A549 (cell line): ENCODE data around the gene MBNL1.

Experiments used
- CHD4 ChIP-seq: fragments of 200-600 bp; sonication (generic); IDR thresholded peaks from 2 replicates; pipeline ENCODE4 v1.6.1; 2016; ENCODE audit warnings: antibody characterized with exemption, mild to moderate bottlenecking, borderline replicate concordance
- EP300 ChIP-seq, 2 experiments: fragments of >200 bp; sonication (Bioruptor Twin); formaldehyde crosslinking; IDR thresholded peaks; 2 replicates in 1 of 2; 3 replicates in 1 of 2; pipeline ENCODE4 v1.6.1; 2016 to 2017
- USF2 ChIP-seq: fragments of 450-650 bp; IDR thresholded peaks from 2 replicates; pipeline ENCODE4 v1.6.1; 2014; ENCODE audit warnings: antibody characterized with exemption
- ZSCAN20 ChIP-seq: fragments of 250-450 bp; sonication (Bioruptor Pico); IDR thresholded peaks from 2 replicates; pipeline ENCODE4 v1.8.0; 2022; ENCODE audit warnings: mild to moderate bottlenecking, moderate library complexity
- TF ChIP-seq, protein P1 (sequence below): fragments of >200 bp; sonication (Bioruptor Twin); formaldehyde crosslinking; IDR thresholded peaks from 3 replicates; pipeline ENCODE4 v1.5.1; 2016
- TF ChIP-seq, protein P2 (sequence below): IDR thresholded peaks from 2 replicates; pipeline ENCODE4 v1.6.1; 2012
- TF ChIP-seq, protein P3 (sequence below): fragments of 150-350 bp; IDR thresholded peaks from 2 replicates; pipeline ENCODE4 v1.6.1; 2014; ENCODE audit warnings: low read depth, mild to moderate bottlenecking, low read length

DNA sequence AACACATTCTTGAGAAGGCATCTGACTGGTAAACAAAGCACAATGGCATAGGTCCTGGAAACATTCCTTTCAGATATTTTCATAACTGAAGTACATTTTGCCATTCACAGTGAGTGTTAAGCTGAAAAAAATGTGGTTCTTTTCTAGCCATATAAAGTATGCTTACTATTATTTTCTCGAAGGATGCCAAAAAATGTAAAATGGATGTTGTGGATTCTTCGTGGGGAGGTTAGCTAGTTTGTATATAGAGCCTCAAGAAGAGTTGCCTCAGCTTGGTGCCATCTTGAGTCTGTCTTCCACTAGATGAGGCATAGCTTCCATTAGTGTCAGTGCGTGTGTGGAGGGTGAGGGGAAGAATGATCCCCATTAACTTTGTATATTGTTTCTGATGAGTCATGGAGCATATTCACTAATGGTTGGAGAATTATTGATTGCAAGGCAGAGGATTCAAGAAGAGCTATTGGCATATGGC lies 4.1 kb downstream of the MBNL1 start:
- TF ChIP-seq, protein P1, sequence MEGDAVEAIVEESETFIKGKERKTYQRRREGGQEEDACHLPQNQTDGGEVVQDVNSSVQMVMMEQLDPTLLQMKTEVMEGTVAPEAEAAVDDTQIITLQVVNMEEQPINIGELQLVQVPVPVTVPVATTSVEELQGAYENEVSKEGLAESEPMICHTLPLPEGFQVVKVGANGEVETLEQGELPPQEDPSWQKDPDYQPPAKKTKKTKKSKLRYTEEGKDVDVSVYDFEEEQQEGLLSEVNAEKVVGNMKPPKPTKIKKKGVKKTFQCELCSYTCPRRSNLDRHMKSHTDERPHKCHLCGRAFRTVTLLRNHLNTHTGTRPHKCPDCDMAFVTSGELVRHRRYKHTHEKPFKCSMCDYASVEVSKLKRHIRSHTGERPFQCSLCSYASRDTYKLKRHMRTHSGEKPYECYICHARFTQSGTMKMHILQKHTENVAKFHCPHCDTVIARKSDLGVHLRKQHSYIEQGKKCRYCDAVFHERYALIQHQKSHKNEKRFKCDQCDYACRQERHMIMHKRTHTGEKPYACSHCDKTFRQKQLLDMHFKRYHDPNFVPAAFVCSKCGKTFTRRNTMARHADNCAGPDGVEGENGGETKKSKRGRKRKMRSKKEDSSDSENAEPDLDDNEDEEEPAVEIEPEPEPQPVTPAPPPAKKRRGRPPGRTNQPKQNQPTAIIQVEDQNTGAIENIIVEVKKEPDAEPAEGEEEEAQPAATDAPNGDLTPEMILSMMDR = no peak
- no peak for TF ChIP-seq USF2
- TF ChIP-seq, protein P2, sequence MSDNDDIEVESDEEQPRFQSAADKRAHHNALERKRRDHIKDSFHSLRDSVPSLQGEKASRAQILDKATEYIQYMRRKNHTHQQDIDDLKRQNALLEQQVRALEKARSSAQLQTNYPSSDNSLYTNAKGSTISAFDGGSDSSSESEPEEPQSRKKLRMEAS = no peak
- TF ChIP-seq, protein P3, sequence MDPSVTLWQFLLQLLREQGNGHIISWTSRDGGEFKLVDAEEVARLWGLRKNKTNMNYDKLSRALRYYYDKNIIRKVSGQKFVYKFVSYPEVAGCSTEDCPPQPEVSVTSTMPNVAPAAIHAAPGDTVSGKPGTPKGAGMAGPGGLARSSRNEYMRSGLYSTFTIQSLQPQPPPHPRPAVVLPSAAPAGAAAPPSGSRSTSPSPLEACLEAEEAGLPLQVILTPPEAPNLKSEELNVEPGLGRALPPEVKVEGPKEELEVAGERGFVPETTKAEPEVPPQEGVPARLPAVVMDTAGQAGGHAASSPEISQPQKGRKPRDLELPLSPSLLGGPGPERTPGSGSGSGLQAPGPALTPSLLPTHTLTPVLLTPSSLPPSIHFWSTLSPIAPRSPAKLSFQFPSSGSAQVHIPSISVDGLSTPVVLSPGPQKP = no peak
- TF ChIP-seq CHD4 = no peak
- TF ChIP-seq ZSCAN20 = no peak
- no peak for TF ChIP-seq EP300 (IDR thresholded peaks at IDR 0.05)
